NCI-H1930 (cell line): ENCODE measurements around the gene EYS.

ENCODE experiments used
- DNase-seq, 2 experiments: peaks; one replicate each; lab custom pipeline; 2025; lab: John Stamatoyannopoulos, UW

The EYS gene

DNA sequence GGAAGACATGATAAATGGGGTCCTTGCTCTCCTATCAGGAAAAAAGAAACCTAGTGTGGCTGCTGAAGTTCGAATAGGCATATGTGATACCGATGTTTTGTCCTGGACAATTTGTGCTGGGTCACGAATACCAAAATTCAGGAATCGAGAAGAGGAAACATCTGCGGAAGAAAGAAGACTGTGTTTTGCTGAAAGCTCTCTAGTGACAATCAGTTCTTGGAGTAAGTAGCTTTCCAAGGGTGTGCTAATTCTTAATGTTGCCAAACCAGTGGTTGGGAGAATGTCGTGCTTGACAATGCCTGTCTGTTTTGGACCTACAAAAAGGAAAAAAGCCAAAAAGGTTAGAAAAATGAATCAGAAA is 1115.4 kb downstream of the EYS start:
- no peak for DNase-seq

DNA sequence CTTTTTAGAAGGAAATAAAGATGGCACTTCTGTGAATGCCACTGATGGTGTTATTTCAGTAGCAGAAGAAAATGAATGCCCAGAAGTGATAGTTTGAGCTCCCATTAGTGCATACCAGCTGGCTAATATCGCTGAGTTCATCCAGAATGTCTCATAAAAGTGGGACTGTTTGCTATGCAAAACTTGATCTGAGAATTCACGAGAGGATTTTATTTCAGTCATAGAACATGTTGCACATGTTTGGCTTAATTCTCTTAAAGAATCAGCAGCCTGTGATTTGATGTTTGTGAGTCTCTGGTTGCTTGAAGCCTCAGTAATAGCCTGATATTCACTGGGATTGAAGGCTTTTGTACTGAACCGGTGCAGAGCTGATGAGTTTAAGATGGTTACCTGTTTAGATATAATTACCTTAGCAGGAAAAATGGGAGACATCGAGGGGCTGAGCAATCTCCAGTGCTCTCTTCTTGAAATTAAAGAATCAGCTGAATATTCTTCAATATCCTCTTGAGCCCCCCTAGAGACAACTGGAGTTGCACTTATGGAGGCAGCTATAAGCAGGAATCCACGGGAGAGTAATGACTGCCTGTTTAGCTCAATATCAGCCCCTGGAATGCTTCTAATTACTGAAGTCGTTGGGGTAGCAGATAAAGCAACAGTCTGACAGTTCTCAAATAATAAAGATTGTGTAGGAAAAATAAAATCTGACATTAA is 1115.9 kb downstream of the EYS start:
- no peak for DNase-seq

GRCh38 chr6:64589961-64590360 is 1117.1 kb downstream of the EYS start:
- DNase-seq: no peak

DNA sequence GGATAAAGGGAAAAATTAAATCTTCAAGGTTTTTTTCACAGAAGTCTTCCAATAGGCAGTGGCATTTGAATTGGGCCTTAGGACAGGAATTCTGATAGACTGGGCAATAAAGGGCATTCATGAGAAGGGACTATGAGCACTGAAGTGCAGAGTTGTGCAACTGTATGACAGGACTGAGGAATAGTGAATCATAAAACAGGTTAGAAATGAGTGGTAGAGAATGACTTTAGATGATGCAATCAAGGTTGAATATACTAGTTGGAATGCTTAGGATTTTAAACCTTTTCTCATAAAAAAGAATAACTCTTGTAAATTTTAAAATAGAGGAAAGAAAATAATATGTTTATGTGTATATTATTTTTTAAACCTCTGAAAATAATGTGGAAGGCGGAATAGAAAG is 1126.7 kb downstream of the EYS start:
- no peak for DNase-seq

DNA sequence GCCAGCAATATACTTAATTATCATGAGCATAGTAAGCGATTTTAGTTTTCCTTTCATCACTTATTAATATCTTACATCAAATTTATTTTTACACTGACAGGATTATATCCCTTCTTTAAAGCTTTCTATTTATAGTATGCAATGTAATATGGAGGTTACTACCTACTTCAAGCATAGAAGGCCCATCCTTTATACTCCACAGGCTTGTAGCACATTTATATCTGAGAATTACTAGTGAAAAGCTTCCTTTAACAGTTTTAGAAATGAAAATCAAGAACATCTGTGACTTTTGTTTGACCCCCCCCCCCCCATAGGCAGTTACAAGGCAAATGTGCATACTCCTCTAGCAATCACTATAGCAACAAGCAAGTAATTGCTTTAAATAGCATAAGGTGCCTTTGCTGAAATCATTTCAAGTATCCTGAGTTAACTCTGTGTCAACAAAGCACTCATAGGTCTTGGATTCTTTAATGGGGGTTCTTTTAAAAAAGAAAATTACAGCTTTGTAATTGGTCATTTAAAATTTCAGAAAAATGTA is 1153.7 kb downstream of the EYS start:
- DNase-seq: no peak

GRCh38 chr6:64547594-64548268 is 1159.3 kb downstream of the EYS start:
- DNase-seq: no peak

GRCh38 chr6:64539917-64540316 is 1167.1 kb downstream of the EYS start:
- no peak for DNase-seq

DNA sequence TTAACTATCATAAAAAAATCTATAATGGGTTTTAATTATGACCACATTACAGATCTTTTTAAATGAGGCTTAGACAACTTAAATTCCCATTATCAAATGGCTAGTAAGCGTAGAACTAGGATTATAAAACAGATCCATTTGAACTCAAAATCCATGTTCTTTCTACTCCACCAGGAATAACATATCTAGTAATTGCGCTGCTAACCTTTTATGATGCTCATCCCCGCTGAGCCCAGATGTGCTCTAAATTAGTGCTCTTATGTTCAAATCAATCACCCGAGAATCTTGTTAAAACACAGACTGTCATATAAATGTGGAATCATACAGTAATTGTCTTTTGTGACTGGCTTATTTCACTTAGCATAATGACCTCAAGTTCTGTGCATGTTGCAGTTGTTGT is 1168.3 kb downstream of the EYS start:
- no peak for DNase-seq

DNA sequence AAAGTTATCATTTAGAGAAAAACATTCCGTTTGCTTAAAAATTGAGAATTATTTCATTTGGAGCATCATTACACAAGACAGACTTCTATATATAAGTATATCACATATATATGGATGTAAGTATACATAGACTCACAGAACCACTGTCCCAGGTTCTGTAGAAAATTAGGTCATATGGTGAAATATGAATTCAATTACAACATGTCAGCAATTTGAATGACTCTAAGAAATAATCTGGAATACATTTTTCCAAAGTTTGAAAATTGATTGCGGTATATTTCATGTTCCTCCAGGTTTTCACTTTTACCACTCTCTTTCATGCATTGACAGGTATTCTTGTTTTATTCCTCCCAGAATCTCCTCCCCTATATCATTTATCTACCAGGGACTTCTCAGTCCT is 1179.1 kb downstream of the EYS start:
- no peak for DNase-seq

GRCh38 chr6:64522859-64523258 is 1184.2 kb downstream of the EYS start:
- no peak for DNase-seq

GRCh38 chr6:64520050-64520449 is 1187.0 kb downstream of the EYS start:
- DNase-seq: no peak

- no peak for DNase-seq
Observed at GRCh38 chr6:64516393-64516792, 1190.6 kb downstream of the EYS start.

GRCh38 chr6:64507661-64508060 is 1199.4 kb downstream of the EYS start:
- DNase-seq: no peak

DNA sequence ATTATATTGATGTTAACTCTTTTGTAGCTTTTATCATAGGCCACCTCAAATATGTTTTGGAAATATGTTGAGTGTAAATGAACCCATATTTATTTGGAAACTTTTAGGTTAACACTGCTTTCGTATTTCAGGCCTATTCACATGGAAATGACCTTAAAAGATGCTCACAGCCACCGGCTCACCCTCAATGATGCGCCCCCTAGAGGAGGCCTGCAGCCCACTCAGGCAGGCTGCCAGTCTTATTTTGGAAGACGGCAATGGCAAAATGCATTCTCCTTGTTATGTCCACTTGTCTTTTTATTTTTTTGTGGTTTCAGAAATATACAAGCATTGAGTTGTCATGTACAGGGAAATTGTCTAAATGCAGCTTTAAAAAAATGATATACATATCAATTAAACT is 1201.7 kb downstream of the EYS start:
- DNase-seq: no peak

GRCh38 chr6:64504503-64504902 is 1202.5 kb downstream of the EYS start:
- no peak for DNase-seq

DNA sequence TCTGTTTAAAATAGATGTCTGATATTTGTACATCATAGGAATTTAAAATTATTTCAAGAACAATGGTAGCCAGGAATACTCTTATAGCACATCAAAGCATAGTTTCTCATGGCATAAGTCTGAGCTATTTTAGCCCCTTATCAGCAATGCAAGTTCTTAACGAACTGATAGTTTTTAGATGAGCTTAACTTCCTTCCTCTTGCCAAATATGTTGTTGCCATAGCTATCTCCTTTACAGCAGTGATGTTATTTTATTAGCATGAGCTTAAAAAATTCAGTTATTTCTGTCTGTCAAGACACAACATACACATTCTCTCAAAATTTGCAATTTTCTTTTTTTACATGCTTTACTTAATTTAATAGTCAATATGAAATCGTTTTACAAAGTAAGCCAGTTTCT is 1204.2 kb downstream of the EYS start:
- DNase-seq: no peak

DNA sequence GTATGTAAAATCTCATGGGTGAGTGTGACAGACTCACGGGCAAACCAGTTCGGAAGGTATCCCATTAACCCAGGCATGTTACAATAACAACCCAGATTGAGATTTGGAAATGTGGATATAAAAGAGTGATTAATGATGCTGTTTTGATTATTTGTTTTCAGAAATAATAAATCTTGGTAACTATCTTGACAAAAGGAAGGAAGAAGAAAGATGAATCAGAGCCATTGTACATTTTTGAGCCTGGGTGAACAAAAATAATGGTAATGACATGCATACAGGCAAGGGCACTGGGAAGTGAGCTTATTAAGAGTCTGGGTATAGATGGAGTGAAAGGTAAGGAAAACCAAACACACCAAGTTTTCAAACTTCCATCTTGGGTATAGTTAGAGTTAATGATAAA is 1209.4 kb downstream of the EYS start:
- DNase-seq: no peak

- DNase-seq: no peak
Observed at GRCh38 chr6:64489763-64490162, 1217.3 kb downstream of the EYS start.

DNA sequence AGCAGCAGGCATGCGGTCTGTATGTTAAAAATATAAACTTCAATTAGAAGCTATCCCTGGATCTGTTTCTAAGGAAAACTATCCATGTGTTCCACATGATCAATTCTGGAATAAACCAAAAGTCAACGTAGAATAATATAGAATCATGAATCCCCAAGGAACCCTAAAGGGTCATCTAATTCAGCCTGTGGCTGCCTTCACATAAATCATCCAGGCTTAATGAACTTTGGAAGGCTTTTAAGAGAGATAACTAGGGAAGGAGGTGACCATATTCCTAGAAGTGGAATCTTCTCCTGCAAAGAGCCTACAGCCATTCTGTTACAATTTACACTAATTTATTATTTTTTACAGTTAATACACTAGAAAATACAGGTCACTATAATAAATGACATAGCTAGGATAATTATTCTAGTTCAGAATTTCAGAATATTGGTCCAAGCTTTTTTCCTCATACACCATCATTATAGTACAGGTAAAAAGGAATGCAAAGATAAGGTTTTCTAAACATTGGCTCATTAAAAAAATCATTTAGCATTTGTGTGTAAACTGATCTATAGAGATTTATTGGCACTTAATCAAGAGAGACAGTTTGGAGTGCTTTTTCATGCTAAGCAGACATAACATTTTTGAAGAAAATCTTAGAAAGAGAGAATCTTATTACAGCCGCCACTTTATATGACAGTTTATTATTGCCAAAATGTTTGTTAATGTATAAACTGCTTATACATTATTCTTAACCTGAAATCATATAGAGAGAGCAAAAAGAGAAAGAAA is 1220.3 kb downstream of the EYS start:
- no peak for DNase-seq

GRCh38 chr6:64483956-64484499 is 1223.0 kb downstream of the EYS start:
- DNase-seq: no peak

GRCh38 chr6:64482631-64483030 is 1224.4 kb downstream of the EYS start:
- DNase-seq: no peak

DNA sequence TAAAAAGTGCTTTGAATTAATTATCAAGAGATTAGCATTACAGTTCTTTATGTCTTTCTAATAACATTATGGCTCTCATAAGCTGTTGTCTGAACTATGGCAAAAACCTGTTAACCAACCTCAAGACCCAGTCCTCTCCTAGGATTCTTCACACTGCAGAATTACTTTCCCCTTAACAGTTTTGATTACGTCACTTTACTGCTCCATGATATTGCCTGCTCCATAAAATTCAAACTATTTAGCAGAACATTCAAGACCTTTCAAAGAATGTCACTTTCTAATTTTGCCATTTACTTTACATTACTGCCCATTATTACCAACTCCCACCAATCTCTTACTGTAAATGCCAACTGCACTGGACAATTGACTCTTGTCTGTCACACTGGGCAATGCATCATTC is 1227.9 kb downstream of the EYS start:
- no peak for DNase-seq

DNA sequence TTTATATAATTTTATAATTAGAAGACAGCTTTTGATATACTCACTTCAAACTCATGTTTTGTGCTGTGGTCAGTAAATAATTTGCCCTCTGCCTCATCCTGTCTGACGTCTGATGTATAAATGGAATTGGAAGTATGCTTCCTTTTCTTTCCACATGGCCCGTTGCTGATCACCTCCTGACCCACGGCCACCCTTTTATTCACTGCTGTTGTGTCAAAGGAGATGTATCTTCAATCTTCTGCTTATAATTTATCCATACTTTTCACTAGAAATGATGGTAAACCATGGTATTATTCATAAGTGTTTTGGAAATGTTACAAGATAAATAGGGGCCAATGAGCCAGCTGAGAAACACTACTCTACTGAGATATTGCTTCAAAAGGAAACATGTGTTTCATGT is 1229.6 kb downstream of the EYS start:
- no peak for DNase-seq
